DND-41 (cell line): Measurements from ENCODE around the gene RETREG2.

Experiments
- CTCF ChIP-seq: IDR thresholded peaks from 2 replicates; pipeline ENCODE4 v1.5.1; 2012; ENCODE audit warnings: borderline replicate concordance, low read length, moderate library complexity, mild to moderate bottlenecking; ENCODE audit not compliant: poor library complexity, severe bottlenecking; ENCODE audit errors: extremely low read depth
- EZH2 ChIP-seq: IDR thresholded peaks from 3 replicates; pipeline ENCODE4 v1.6.1; 2012; ENCODE audit warnings: borderline replicate concordance, low read depth, mild to moderate bottlenecking, moderate library complexity, low read length, inconsistent platforms; ENCODE audit not compliant: severe bottlenecking

- TF ChIP-seq CTCF (no peak), EZH2 (no peak)
These were observed 8.8 kb downstream of the RETREG2 start for GRCh38 chr2:219186754-219187456.
